OCI-LY7 (cell line): ENCODE results near the gene ABI3BP. TPM values are rescaled to one million over a fixed set of nuclear protein-coding genes. Genes with fewer than 3 reads are reported as not detected.

ENCODE experiments used
- BruUV-seq: library from RNA; stranded (reverse); fragments of 400-500 nt; replicated peaks from 2 replicates; lab custom pipeline; 2021; lab: Mats Ljungman, UMichigan
- CTCF ChIA-PET: fragments of 300-600 bp; sonication (Branson Sonifier 250); formaldehyde crosslinking; loops from one replicate; lab custom pipeline; 2022; ENCODE audit warnings: antibody characterized with exemption; ENCODE audit not compliant: unreplicated experiment; lab: Charles Lee
- POLR2A ChIA-PET: fragments of 300-600 bp; sonication (Branson Sonifier 250); formaldehyde crosslinking; loops from one replicate; lab custom pipeline; 2022; ENCODE audit warnings: antibody characterized with exemption; lab: Charles Lee
- DNase-seq: peaks from one replicate; pipeline ENCODE4 v3.0.0-alpha.2; 2015; ENCODE audit warnings: low spot score
- H2AFZ ChIP-seq: fragments of 200-600 bp; sonication (generic), shearing (Covaris generic); 2 replicates; pipeline ENCODE4 v1.6.1; 2014; ENCODE audit warnings: mild to moderate bottlenecking, antibody characterized with exemption, low read length, moderate library complexity
- H3K27ac ChIP-seq: fragments of 200-600 bp; sonication (generic); 2 replicates; pipeline ENCODE4 v1.5.1; 2014; ENCODE audit warnings: mixed run types, low read depth, mild to moderate bottlenecking, moderate library complexity, low read length, inconsistent platforms; ENCODE audit not compliant: poor library complexity, severe bottlenecking
- H3K36me3 ChIP-seq: fragments of 200-600 bp; sonication (generic); 2 replicates; pipeline ENCODE4 v1.6.1; 2014; ENCODE audit warnings: mild to moderate bottlenecking, antibody characterized with exemption, low read length, moderate library complexity, mixed read lengths; ENCODE audit not compliant: insufficient read depth
- H3K4me1 ChIP-seq: fragments of 200-600 bp; sonication (generic); 2 replicates; pipeline ENCODE4 v1.5.1; 2014; ENCODE audit warnings: mild to moderate bottlenecking, low read length; ENCODE audit not compliant: insufficient read depth, poor library complexity, severe bottlenecking
- H3K4me2 ChIP-seq: fragments of 200-600 bp; sonication (generic); 2 replicates; pipeline ENCODE4 v1.6.1; 2014; ENCODE audit warnings: mild to moderate bottlenecking, low read length
- H3K4me3 ChIP-seq: fragments of 200-600 bp; sonication (generic); 2 replicates; pipeline ENCODE4 v1.5.1; 2014; ENCODE audit warnings: mild to moderate bottlenecking, low read depth, low read length; ENCODE audit not compliant: poor library complexity, severe bottlenecking
- H3K79me2 ChIP-seq: fragments of 200-600 bp; sonication (generic); 2 replicates; pipeline ENCODE4 v1.6.1; 2016; ENCODE audit warnings: low read depth, mild to moderate bottlenecking, low read length, moderate library complexity, mixed read lengths; ENCODE audit not compliant: insufficient read depth
- H3K9me2 ChIP-seq: fragments of 200-600 bp; sonication (generic); 2 replicates; pipeline ENCODE4 v1.6.1; 2016; ENCODE audit warnings: mild to moderate bottlenecking, low read length, mixed read lengths; ENCODE audit not compliant: insufficient read depth
- H3K9me3 ChIP-seq: fragments of 200-600 bp; sonication (generic); 2 replicates; pipeline ENCODE4 v1.6.1; 2014; ENCODE audit warnings: mild to moderate bottlenecking, mixed run types, low read length, mixed read lengths
- H4K20me1 ChIP-seq: fragments of 200-600 bp; sonication (generic); 2 replicates; pipeline ENCODE4 v1.6.1; 2014; ENCODE audit warnings: mild to moderate bottlenecking, antibody characterized with exemption, low read length, moderate library complexity, mixed read lengths; ENCODE audit not compliant: insufficient read depth
- CTCF ChIP-seq: fragments of 200-600 bp; sonication (generic); conservative IDR thresholded peaks from 2 replicates; pipeline ENCODE4 v1.5.1; 2014; ENCODE audit warnings: mild to moderate bottlenecking, antibody characterized with exemption, low read length, moderate library complexity, mixed read lengths
- EZH2phosphoT487 ChIP-seq: fragments of 200-600 bp; sonication (generic); IDR thresholded peaks from 2 replicates; pipeline ENCODE4 v1.6.1; 2018; ENCODE audit warnings: low read depth, borderline replicate concordance, mild to moderate bottlenecking, mixed run types, antibody characterized with exemption, low read length, moderate library complexity, mixed read lengths
- intact Hi-C: fragments of 100-400 bp; cut with micrococcal nuclease; formaldehyde crosslinking; loops from one replicate; pipeline ENCODE4 v1.10.0; 2022; ENCODE audit not compliant: unreplicated experiment
- total RNA-seq, 2 experiments: library from RNA; depleted of rRNA in 1 of 2; stranded (reverse); fragments of >200 nt in 1 of 2; shearing (Covaris generic) in 1 of 2; gene quantifications; 2 replicates each; pipeline ENCODE4 v1.2.3, GENCODE V29; 2014 to 2022

The ABI3BP gene
- total RNA-seq, 2 experiments from 2014 or later = not detected

- no peaks in the 10 kb centered on the region for H4K20me1 ChIP-seq
- no peaks in the 10 kb centered on the region for H3K4me1 ChIP-seq
- H3K36me3 ChIP-seq = no peaks in the 10 kb centered on the region
- H3K9me2 ChIP-seq = no peaks in the 10 kb centered on the region
- H3K27ac ChIP-seq = no peak overlapping the region
- BruUV-seq = no TSS peak
- H2AFZ ChIP-seq = no peak overlapping the region
- no peaks in the 10 kb centered on the region for H3K79me2 ChIP-seq
- DNase-seq = no peak
- no peaks in the 10 kb centered on the region for H3K9me3 ChIP-seq
- ChIA-PET CTCF (no interaction called here), POLR2A (interaction anchor here (0.7 to 1.2 kb wide), 3 partner anchors 15 to 396 kb away, joined by 3 to 4 read pairs (median 3); no protein-coding TSS in a partner anchor)
- H3K4me3 ChIP-seq = no peak overlapping the region
- no peak overlapping the region for H3K4me2 ChIP-seq
- intact Hi-C loops = no loop called here
- TF ChIP-seq EZH2phosphoT487 (no peak), CTCF (no peak)
These were observed 181.3 kb downstream of the ABI3BP start for GRCh38 chr3:100811779-100812507.

GRCh38 chr3:100810671-100811070 is 182.6 kb downstream of the ABI3BP start:
- H4K20me1 ChIP-seq = no peaks in the 10 kb centered on the region
- H3K4me2 ChIP-seq = no peak overlapping the region
- CTCF ChIA-PET = no interaction called here
- POLR2A ChIA-PET = interaction anchor here (1.2 kb wide), 1 partner anchor 14 kb away, joined by 4 read pairs; no protein-coding TSS in a partner anchor
- intact Hi-C loops = no loop called here
- DNase-seq = no peak
- no peaks in the 10 kb centered on the region for H3K9me3 ChIP-seq
- no peak overlapping the region for H2AFZ ChIP-seq
- no peaks in the 10 kb centered on the region for H3K79me2 ChIP-seq
- no peaks in the 10 kb centered on the region for H3K4me1 ChIP-seq
- no peaks in the 10 kb centered on the region for H3K9me2 ChIP-seq
- TF ChIP-seq EZH2phosphoT487 (no peak), CTCF (no peak)
- H3K27ac ChIP-seq = no peak overlapping the region
- no peak overlapping the region for H3K4me3 ChIP-seq
- no peaks in the 10 kb centered on the region for H3K36me3 ChIP-seq
- no TSS peak for BruUV-seq

DNA sequence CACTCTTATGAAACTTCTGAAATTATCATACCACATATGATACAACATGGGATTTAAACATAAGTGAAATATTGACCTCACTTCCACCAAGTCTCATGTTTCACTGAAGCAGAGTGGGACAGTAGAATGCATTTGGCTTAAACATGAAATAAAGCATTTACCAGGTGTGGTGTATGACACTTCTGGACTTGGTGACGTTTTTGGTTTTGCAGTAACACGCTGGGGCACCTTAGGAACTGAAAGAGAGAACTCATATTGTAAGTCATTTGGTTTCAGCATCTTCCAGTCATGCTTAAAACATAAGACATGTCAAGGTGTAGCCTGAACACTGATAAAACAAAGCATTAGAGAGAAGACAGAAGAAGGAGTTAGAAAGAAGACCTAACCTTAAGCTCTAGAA is 188.6 kb downstream of the ABI3BP start:
- Histone ChIP-seq H3K9me3 (no peaks in the 10 kb centered on the region), H3K79me2 (no peaks in the 10 kb centered on the region), H3K36me3 (no peaks in the 10 kb centered on the region), H3K4me1 (no peaks in the 10 kb centered on the region), H2AFZ (no peak overlapping the region), H3K4me3 (no peak overlapping the region), H3K27ac (no peak overlapping the region), H3K4me2 (no peak overlapping the region), H3K9me2 (no peaks in the 10 kb centered on the region), H4K20me1 (no peaks in the 10 kb centered on the region)
- intact Hi-C loops = no loop called here
- BruUV-seq = no TSS peak
- ChIA-PET CTCF (no interaction called here), POLR2A (interaction anchor here (1.3 kb wide), 2 partner anchors 8 to 11 kb away, joined by 3 to 5 read pairs; no protein-coding TSS in a partner anchor)
- TF ChIP-seq CTCF (no peak), EZH2phosphoT487 (no peak)
- no peak for DNase-seq
